K562 (cell line): ENCODE measurements around the gene SRRT. TPM values are rescaled to one million over a fixed set of nuclear protein-coding genes. Genes with fewer than 3 reads are reported as not detected.

ENCODE experiments used
- GABPB1 ChIP-seq: sonication (generic); formaldehyde crosslinking; IDR thresholded peaks from 2 replicates; pipeline ENCODE4 v1.8.0; 2022; ENCODE audit warnings: mild to moderate bottlenecking, missing genetic modification reagents
- HDAC1 ChIP-seq, 2 experiments: fragments of 450-650 bp; IDR thresholded peaks; 2 replicates each; pipeline ENCODE4 v1.6.1; 2016 to 2017; ENCODE audit warnings: inconsistent platforms in 1 of 2, mild to moderate bottlenecking in 1 of 2, moderate library complexity in 1 of 2
- ILF3 ChIP-seq: fragments of 450-650 bp; IDR thresholded peaks from 2 replicates; pipeline ENCODE4 v1.6.1; 2018; ENCODE audit warnings: antibody characterized with exemption, mild to moderate bottlenecking, moderate library complexity, borderline replicate concordance
- PRDM10 ChIP-seq: fragments of 450-650 bp; IDR thresholded peaks from 2 replicates; pipeline ENCODE4 v1.6.1; 2018; ENCODE audit not compliant: partially characterized antibody
- polyA plus RNA-seq, 8 experiments: library from polyadenylated mRNA; depleted of rRNA in 4 of 8; stranded (reverse) in 5 of 8; unstranded in 3 of 8; fragments of >200 nt; fragmentation: Nextera tagmentation in 2 of 8; fragmentation: Illumina TruSeq in 1 of 8; extraction: Ambion mirVana in 2 of 8; extraction: Trizol in 1 of 8; gene quantifications; 2 replicates each; pipeline versions ENCODE4 v1.2.1 to v1.2.3, GENCODE V29; 2011 to 2014; ENCODE audit warnings: inconsistent platforms in 1 of 8, missing spikeins in 1 of 8
- total RNA-seq, 7 experiments: library from RNA; depleted of rRNA in 6 of 7; stranded (reverse); fragments of >200 nt in 6 of 7; fragmentation: Illumina TruSeq in 2 of 7; extraction: Trizol in 2 of 7; gene quantifications; 2 replicates each; pipeline versions ENCODE4 v1.2.1 to v1.2.3, GENCODE V29; 2011 to 2021; ENCODE audit warnings: low replicate concordance in 1 of 7
- TF ChIP-seq, protein P1 (sequence below): sonication (generic); IDR thresholded peaks from 2 replicates; pipeline ENCODE4 v1.6.1; 2016

The SRRT gene
- total and polyA plus RNA-seq, 9 of the 15 experiments (the other 6 are each of a cell fraction or from before 2014, with no cell fraction given) = 10.3 to 263 (median 84.4) TPM

DNA sequence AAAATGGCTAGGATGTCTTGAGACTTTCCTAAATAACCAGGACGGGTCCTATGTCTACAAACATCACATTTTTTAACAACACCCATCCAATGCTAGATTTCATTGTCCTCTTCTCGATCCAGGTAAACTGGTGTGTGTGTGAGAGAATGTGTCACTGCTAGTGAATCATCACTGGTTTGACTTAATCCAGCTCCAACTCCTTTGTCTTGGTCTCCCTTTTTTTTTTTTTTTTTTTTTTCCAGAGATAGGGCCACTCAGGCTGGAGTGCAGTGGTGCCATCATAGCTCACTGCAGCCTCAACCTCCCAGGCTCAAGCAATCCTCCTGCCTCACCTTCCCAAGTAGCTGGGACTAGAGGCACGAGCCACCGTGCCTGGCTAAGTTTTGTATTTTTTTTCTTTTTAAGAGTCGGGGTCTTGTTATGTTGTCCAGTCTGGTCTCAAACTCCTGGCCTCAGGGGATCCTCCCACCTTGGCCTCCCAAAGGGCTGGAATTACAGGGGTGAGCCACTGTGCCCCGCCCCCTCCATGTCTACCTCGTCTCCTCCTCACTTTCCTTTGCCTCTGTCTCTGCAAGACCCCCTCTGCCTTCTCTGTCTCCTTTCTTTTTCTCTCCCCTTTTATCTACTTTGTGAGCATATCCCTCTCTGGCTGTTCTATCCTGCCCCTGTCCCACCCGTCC, 16.8 kb downstream of the SRRT start (continued):
- no peak for TF ChIP-seq GABPB1 (CRISPR knock-in tag)
- TF ChIP-seq PRDM10 = peak; percentile 63
- TF ChIP-seq, protein P1, sequence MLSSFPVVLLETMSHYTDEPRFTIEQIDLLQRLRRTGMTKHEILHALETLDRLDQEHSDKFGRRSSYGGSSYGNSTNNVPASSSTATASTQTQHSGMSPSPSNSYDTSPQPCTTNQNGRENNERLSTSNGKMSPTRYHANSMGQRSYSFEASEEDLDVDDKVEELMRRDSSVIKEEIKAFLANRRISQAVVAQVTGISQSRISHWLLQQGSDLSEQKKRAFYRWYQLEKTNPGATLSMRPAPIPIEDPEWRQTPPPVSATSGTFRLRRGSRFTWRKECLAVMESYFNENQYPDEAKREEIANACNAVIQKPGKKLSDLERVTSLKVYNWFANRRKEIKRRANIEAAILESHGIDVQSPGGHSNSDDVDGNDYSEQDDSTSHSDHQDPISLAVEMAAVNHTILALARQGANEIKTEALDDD = 0 out of 2 replicates have a peak, but pooled peaks have one; percentile 20
- no peak for TF ChIP-seq HDAC1 (IDR thresholded peaks at IDR 0.05)
- no peak for TF ChIP-seq ILF3
